ENCODE data around the gene RPL15.

The RPL15 gene

GRCh38 chr3:23945663-23945912 lies 28.7 kb downstream of the RPL15 start:
- in situ Hi-C loops (cut with MboI; ENCODE audit: low pct_unique_long_range_greater_than_20kb, low sequenced_read_pairs, unreplicated experiment) = no loop called here
- TF ChIP-seq CTCF (IDR thresholded peaks at IDR 0.05; ENCODE audit: extremely low read depth, insufficient read depth, missing control alignments) = no peak
- DNase-seq (ENCODE audit: low spot score) = no peak

DNA sequence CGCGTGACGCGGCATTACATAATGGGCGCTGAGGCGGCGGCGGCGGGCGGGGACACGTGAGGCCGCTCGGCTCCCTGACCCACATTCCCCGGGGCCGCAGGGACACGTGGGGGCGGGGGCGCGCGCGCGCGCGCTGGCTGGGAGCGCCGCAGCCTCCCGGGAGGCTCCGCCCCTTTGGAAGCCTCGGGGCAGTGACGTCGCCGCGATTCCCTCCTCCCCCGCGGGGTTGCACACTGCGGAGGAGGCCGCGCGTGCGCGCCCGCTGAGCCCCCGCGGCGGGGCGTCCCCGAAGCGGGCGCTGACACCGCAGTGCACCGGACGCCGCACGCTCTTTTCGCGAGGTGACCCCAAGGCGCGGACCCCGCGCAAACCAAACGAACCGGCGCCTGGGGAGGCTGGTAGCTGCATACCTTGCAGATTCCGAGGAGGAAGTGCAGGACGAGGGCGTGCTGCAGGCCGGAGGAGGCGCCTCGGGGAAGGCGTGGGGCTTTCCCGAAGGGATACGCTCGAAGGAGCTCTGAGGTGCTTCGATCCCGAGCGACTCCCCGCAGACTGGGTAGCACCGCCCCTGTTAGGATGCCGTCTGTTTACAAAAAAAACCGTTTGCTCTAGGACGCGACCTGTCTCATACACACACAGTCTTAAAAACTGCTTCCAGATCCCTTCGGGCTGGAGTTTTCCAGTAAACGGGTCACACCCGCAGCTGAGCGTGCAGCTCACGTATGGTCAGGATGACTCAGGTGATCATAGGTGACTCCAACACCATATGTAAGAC lies 29.2 kb downstream of the RPL15 start:
- TF ChIP-seq CTCF (IDR thresholded peaks at IDR 0.05; ENCODE audit: extremely low read depth, insufficient read depth, missing control alignments) = no peak
- in situ Hi-C loops (cut with MboI; ENCODE audit: low pct_unique_long_range_greater_than_20kb, low sequenced_read_pairs, unreplicated experiment) = no loop called here
- DNase-seq (ENCODE audit: low spot score) = peak; percentile 98

- no peak for TF ChIP-seq CTCF (IDR thresholded peaks at IDR 0.05; ENCODE audit: extremely low read depth, insufficient read depth, missing control alignments)
- no peak for DNase-seq (ENCODE audit: low spot score)
- in situ Hi-C loops (cut with MboI; ENCODE audit: low pct_unique_long_range_greater_than_20kb, low sequenced_read_pairs, unreplicated experiment) = no loop called here
Measured at GRCh38 chr3:23948761-23949160, 31.8 kb downstream of the RPL15 start.

- DNase-seq (ENCODE audit: low spot score) = peak; percentile 45
- in situ Hi-C loops (cut with MboI; ENCODE audit: low pct_unique_long_range_greater_than_20kb, low sequenced_read_pairs, unreplicated experiment) = no loop called here
- TF ChIP-seq CTCF (IDR thresholded peaks at IDR 0.05; ENCODE audit: extremely low read depth, insufficient read depth, missing control alignments) = no peak
Measured at GRCh38 chr3:23949784-23950183, 32.9 kb downstream of the RPL15 start.

DNA sequence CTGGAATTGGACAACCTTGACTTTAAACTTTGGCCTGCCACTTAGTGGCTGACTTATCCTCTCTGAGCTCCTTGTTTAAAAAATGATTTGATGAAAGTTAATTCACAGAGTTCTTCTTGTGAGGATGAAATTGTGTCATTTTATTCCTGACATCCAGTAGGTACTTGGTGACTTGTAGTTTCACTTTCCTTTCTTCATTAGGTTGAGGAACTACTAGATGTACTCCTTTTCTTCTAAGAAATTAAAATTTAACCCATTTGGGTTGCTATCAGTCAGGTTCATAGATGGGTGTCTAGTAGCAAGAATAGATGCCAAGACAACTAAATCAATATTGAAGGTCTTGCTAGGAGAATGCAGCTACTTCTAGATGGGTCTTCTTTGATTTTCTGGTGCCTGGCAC lies 33.4 kb downstream of the RPL15 start:
- no peak for DNase-seq (ENCODE audit: low spot score)
- TF ChIP-seq CTCF (IDR thresholded peaks at IDR 0.05; ENCODE audit: extremely low read depth, insufficient read depth, missing control alignments) = no peak
- in situ Hi-C loops (cut with MboI; ENCODE audit: low pct_unique_long_range_greater_than_20kb, low sequenced_read_pairs, unreplicated experiment) = no loop called here

- no peak for DNase-seq (ENCODE audit: low spot score)
- no peak for TF ChIP-seq CTCF (IDR thresholded peaks at IDR 0.05; ENCODE audit: extremely low read depth, insufficient read depth, missing control alignments)
- in situ Hi-C loops (cut with MboI; ENCODE audit: low pct_unique_long_range_greater_than_20kb, low sequenced_read_pairs, unreplicated experiment) = no loop called here
Measured at GRCh38 chr3:23952646-23953045, 35.7 kb downstream of the RPL15 start.

DNA sequence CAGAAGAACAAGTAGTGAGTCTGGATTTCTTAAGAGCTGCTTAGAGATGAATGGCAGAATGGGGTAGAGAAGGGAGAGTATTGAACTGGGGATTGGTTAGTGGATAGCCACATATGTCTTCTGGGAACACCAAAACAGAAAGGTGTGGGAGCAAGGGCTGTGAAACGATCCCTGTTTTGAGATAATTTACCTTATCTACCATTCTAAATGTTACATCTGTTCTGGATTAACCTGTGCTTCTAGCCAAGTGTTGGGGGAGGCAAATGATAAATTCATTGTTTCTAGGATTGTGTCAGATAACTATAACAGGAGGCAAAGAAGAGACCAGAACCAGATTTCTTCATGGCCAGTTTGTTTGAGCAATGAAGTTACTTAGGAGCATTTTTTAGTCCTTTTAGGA lies 36.6 kb downstream of the RPL15 start:
- in situ Hi-C loops (cut with MboI; ENCODE audit: low pct_unique_long_range_greater_than_20kb, low sequenced_read_pairs, unreplicated experiment) = no loop called here
- no peak for TF ChIP-seq CTCF (IDR thresholded peaks at IDR 0.05; ENCODE audit: extremely low read depth, insufficient read depth, missing control alignments)
- DNase-seq (ENCODE audit: low spot score) = no peak

Data from GM13977 (cell line).